Adrenal gland (tissue), 12 donors: Measurements from ENCODE around the gene CALD1. TPM values are rescaled to one million over a fixed set of nuclear protein-coding genes. Genes with fewer than 3 reads are reported as not detected.
A peak's percentile ranks its signal among the peaks of the same experiment; 100 is the strongest.

Experiments used
- DNase-seq, 7 donors: peaks; one replicate each; pipeline ENCODE4 v3.0.0-alpha.2; 2019 to 2020
- H3K27ac ChIP-seq, 5 donors: fragments of 200-600 bp; sonication (generic) in 4 of 5; 1 replicate in 3 of 5; 2 replicates in 2 of 5; pipeline versions ENCODE4 v1.5.1 to v1.8.0; 2016 to 2020; ENCODE audit warnings: mild to moderate bottlenecking in 1 of 5
- H3K27me3 ChIP-seq: fragments of 200-600 bp; 2 replicates; pipeline ENCODE4 v1.8.0; 2021
- H3K36me3 ChIP-seq, 2 donors: fragments of 200-600 bp; replicated peaks in 1 of 2; 1 replicate in 1 of 2; 2 replicates in 1 of 2; pipeline versions ENCODE4 v1.5.1 to v1.8.0; 2018 to 2022
- H3K4me1 ChIP-seq, 2 donors: fragments of 200-600 bp; replicated peaks in 1 of 2; 1 replicate in 1 of 2; 2 replicates in 1 of 2; pipeline versions ENCODE4 v1.5.1 to v1.8.0; 2018 to 2021
- H3K4me3 ChIP-seq, 4 donors: fragments of 200-600 bp; sonication (generic) in 3 of 4; one replicate each; pipeline ENCODE4 v1.5.1; 2016 to 2018
- H3K9me3 ChIP-seq, 3 donors: fragments of 200-600 bp; sonication (generic) in 1 of 3; replicated peaks in 1 of 3; 1 replicate in 2 of 3; 2 replicates in 1 of 3; pipeline versions ENCODE4 v1.5.1 to v1.8.0; 2016 to 2021
- POLR2A ChIP-seq, 2 donors: fragments of 450-650 bp; IDR thresholded peaks; one replicate each; pipeline ENCODE4 v1.6.1; 2017; ENCODE audit warnings: antibody characterized with exemption in 2 of 2, mild to moderate bottlenecking in 2 of 2, moderate library complexity in 1 of 2
- WGBS, 4 donors: extraction: QIAGEN DNeasy Blood & Tissue Kit in 2 of 4; methylation state at CpG; one replicate each; pipeline versions ENCODE4 v1.1.5 to v1.1.7; 2013 to 2017; 5-methylcytosine and 5-hydroxymethylcytosine counted together
- intact Hi-C, 2 donors: fragments of 100-400 bp; cut with DNase I; formaldehyde crosslinking; loops; one replicate each; pipeline versions ENCODE4 v1.14.1 to v1.15.0; 2022 to 2023
- polyA plus RNA-seq, 3 donors: library from polyadenylated mRNA; stranded (reverse); fragments of 200-250 nt in 2 of 3; fragments of 350-450 nt in 1 of 3; fragmentation: Illumina TruSeq in 1 of 3; extraction: RNeasy Lipid Tissue Mini Kit (QIAGEN cat#74804) in 1 of 3; gene quantifications; one replicate each; pipeline ENCODE4 v1.2.3, GENCODE V29; 2013 to 2014
- total RNA-seq, 9 donors: library from RNA; depleted of rRNA in 4 of 9; stranded (reverse); fragments of >200 nt in 4 of 9; fragments of 120-200 nt in 1 of 9; fragmentation: NEBNext Ultra II Directional in 1 of 9; extraction: Animal tissue kit (Norgen Biotek cat#: 25700) in 1 of 9; gene quantifications; one replicate each; pipeline versions ENCODE4 v1.1.0 to v1.2.4, GENCODE V29; 2013 to 2023
- TF ChIP-seq, protein P1 (sequence below), 6 experiments: fragments of 450-650 bp in 4 of 6; fragments of 200-600 bp in 2 of 6; sonication (generic) in 1 of 6; IDR thresholded peaks; 1 replicate in 5 of 6; 2 replicates in 1 of 6; pipeline versions ENCODE4 v1.5.1 to v1.8.0; 2016 to 2021; ENCODE audit warnings: antibody characterized with exemption in 6 of 6, mild to moderate bottlenecking in 2 of 6, moderate library complexity in 1 of 6
- donor health status: healthy with polysubstance abuse.
- donor health status: Bipolar disorder and iron deficiency.
- donor health status: DM: yes; HTN: yes; CAD: no.
- donor health status: DM: no; HTN: no; CAD: no.
- donor health status: DM: no; HTN: no; CAD: no.
- donor health status: DM: yes; HTN: yes; CAD: no.

The CALD1 gene
- total and polyA plus RNA-seq, 12 donors, result 67.5 to 258 (median 199) TPM

DNA sequence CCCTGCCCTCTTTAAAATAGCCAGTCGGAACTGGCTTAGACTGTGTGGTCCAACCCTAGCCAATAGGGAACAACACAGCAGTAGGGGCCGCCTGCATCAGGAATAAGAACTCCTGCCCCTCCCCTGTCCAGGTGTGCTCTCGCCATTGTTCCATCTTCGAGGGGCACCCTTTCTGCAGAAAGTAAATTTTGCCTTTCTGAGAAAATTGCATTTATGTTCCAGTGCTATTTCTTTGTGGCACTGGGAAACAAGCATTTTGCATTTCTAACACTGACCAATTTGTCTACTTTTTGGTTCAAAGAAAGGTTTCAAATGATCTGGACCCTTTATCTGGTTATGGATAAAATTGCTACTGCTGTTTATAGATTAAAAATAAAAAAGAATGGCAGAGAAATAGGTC lies 116.6 kb downstream of the CALD1 start:
- intact Hi-C loops, result no loop called here
- no peaks in the 10 kb centered on the region for H3K36me3 ChIP-seq
- H3K9me3 ChIP-seq, result peaks cover 0 to 12% (median 0%) of the 10 kb centered on the region in 3 donors
- TF ChIP-seq, protein P1, sequence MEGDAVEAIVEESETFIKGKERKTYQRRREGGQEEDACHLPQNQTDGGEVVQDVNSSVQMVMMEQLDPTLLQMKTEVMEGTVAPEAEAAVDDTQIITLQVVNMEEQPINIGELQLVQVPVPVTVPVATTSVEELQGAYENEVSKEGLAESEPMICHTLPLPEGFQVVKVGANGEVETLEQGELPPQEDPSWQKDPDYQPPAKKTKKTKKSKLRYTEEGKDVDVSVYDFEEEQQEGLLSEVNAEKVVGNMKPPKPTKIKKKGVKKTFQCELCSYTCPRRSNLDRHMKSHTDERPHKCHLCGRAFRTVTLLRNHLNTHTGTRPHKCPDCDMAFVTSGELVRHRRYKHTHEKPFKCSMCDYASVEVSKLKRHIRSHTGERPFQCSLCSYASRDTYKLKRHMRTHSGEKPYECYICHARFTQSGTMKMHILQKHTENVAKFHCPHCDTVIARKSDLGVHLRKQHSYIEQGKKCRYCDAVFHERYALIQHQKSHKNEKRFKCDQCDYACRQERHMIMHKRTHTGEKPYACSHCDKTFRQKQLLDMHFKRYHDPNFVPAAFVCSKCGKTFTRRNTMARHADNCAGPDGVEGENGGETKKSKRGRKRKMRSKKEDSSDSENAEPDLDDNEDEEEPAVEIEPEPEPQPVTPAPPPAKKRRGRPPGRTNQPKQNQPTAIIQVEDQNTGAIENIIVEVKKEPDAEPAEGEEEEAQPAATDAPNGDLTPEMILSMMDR (IDR thresholded peaks at IDR 0.05), result no peak
- no peak for TF ChIP-seq POLR2A (IDR thresholded peaks at IDR 0.05)
- WGBS, 4 donors, result 85 to 97% (median 94%) methylated on average over 4 of the region's 4 CpGs
- H3K27ac ChIP-seq, result no peak overlapping the region
- no peak for DNase-seq
- H3K4me1 ChIP-seq, result peaks cover 8 to 36% of the 10 kb centered on the region in 2 donors
- no peak overlapping the region for H3K4me3 ChIP-seq
- H3K27me3 ChIP-seq, result no peaks in the 10 kb centered on the region

- Histone ChIP-seq H3K4me3 (no peak overlapping the region), H3K27me3 (no peaks in the 10 kb centered on the region), H3K9me3 (peaks cover 0 to 12% (median 0%) of the 10 kb centered on the region in 3 donors), H3K36me3 (no peaks in the 10 kb centered on the region), H3K27ac (no peak overlapping the region), H3K4me1 (peaks cover 0 to 25% of the 10 kb centered on the region in 2 donors)
- TF ChIP-seq, protein P1 (IDR thresholded peaks at IDR 0.05), result no peak
- no peak for TF ChIP-seq POLR2A (IDR thresholded peaks at IDR 0.05)
- intact Hi-C loops, result no loop called here
- no peak for DNase-seq
- 94 to 99% (median 98%) methylated on average over 4 to 7 of the region's 7 CpGs for WGBS, 4 donors
These were observed 118.5 kb downstream of the CALD1 start for GRCh38 chr7:134897936-134898335.

DNA sequence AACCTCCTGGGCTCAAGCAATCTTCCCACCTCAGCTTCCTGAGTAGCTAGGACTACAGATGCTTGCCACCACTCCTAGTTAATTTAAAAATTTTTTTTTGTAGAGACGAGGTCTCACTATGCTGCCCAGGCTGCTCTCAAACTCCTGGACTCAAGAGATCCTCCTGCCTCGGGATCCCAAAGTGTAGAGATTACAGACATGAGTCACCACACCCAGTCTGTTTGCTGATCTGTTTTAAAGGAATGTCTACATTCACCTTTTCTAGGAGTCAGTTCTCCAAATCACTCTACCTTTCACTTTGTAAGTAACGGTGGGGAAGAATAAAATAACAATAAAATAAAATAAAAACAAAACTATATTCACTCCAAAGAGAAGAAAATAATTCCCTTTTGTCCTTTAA lies 120.3 kb downstream of the CALD1 start:
- intact Hi-C loops, result no loop called here
- peak overlapping the region in 1 of 5 donors; percentile 36 for H3K27ac ChIP-seq
- peak in 1 of 7 donors; percentile 15 for DNase-seq
- no peaks in the 10 kb centered on the region for H3K27me3 ChIP-seq
- no peaks in the 10 kb centered on the region for H3K36me3 ChIP-seq
- 58 to 64% (median 59%) methylated on average over 3 of the region's 3 CpGs for WGBS, 4 donors
- peaks cover 0 to 18% of the 10 kb centered on the region in 2 donors for H3K4me1 ChIP-seq
- no peak overlapping the region for H3K4me3 ChIP-seq
- TF ChIP-seq, protein P1 (IDR thresholded peaks at IDR 0.05), result no peak
- TF ChIP-seq POLR2A (IDR thresholded peaks at IDR 0.05), result no peak
- peaks cover 0 to 12% (median 0%) of the 10 kb centered on the region in 3 donors for H3K9me3 ChIP-seq

GRCh38 chr7:134900166-134900982 lies 120.9 kb downstream of the CALD1 start:
- Histone ChIP-seq H3K9me3 (peaks cover 0 to 12% (median 0%) of the 10 kb centered on the region in 3 donors), H3K27ac (peak overlapping the region in 1 of 5 donors; percentile 4), H3K36me3 (no peaks in the 10 kb centered on the region), H3K4me1 (peaks cover 0 to 18% of the 10 kb centered on the region in 2 donors), H3K27me3 (no peaks in the 10 kb centered on the region), H3K4me3 (no peak overlapping the region)
- WGBS, 4 donors, result 83 to 90% (median 87%) methylated on average over 9 of the region's 9 CpGs
- DNase-seq, result no peak
- no peak for TF ChIP-seq POLR2A (IDR thresholded peaks at IDR 0.05)
- TF ChIP-seq, protein P1 (IDR thresholded peaks at IDR 0.05), result no peak
- intact Hi-C loops, result no loop called here
